Liver (tissue), 9 donors: Measurements from ENCODE around the gene HAUS5. TPM values are rescaled to one million over a fixed set of nuclear protein-coding genes. Genes with fewer than 3 reads are reported as not detected.

ENCODE experiments used
- DNase-seq: peaks from one replicate; pipeline ENCODE4 v3.0.0-alpha.2; 2017; ENCODE audit warnings: low spot score
- H3K27ac ChIP-seq, 2 donors: one replicate each; pipeline ENCODE4 v1.7.0; 2013; ENCODE audit warnings: inconsistent platforms in 2 of 2, low read length in 2 of 2, control low read depth in 1 of 2, low read depth in 1 of 2, mild to moderate bottlenecking in 1 of 2
- H3K27me3 ChIP-seq, 4 donors: one replicate each; pipeline versions ENCODE4 v1.6.1 to v1.7.0; 2013; ENCODE audit warnings: low read length in 3 of 4, inconsistent platforms in 1 of 4, mild to moderate bottlenecking in 1 of 4, moderate library complexity in 1 of 4; ENCODE audit not compliant: control insufficient read depth in 4 of 4, insufficient read depth in 4 of 4
- H3K36me3 ChIP-seq, 4 donors: one replicate each; pipeline versions ENCODE4 v1.6.1 to v1.7.0; 2013; ENCODE audit warnings: low read length in 3 of 4, mild to moderate bottlenecking in 3 of 4, low read depth in 1 of 4, moderate library complexity in 1 of 4; ENCODE audit not compliant: control insufficient read depth in 4 of 4, insufficient read depth in 3 of 4
- H3K4me1 ChIP-seq, 4 donors: one replicate each; pipeline versions ENCODE4 v1.6.1 to v1.7.0; 2013; ENCODE audit warnings: low read length in 3 of 4, mild to moderate bottlenecking in 3 of 4, moderate library complexity in 1 of 4; ENCODE audit not compliant: control insufficient read depth in 4 of 4, insufficient read depth in 4 of 4
- H3K4me3 ChIP-seq, 3 donors: one replicate each; pipeline versions ENCODE4 v1.6.1 to v1.7.0; 2013; ENCODE audit warnings: low read length in 3 of 3, control low read depth in 1 of 3, low read depth in 1 of 3, mild to moderate bottlenecking in 1 of 3
- H3K9ac ChIP-seq, 2 donors: one replicate each; pipeline ENCODE4 v1.7.0; 2013; ENCODE audit warnings: low read length in 2 of 2, mild to moderate bottlenecking in 2 of 2, moderate library complexity in 2 of 2, control low read depth in 1 of 2, low read depth in 1 of 2
- H3K9me3 ChIP-seq, 4 donors: one replicate each; pipeline versions ENCODE4 v1.6.1 to v1.7.0; 2013; ENCODE audit warnings: low read length in 3 of 4; ENCODE audit not compliant: control insufficient read depth in 4 of 4
- ATF3 ChIP-seq: IDR thresholded peaks from 2 replicates; pipeline ENCODE4 v1.6.1; 2016; ENCODE audit warnings: antibody characterized with exemption
- CTCF ChIP-seq: fragments of 150-350 bp; IDR thresholded peaks from 2 replicates; pipeline ENCODE4 v1.5.1; 2017; ENCODE audit warnings: improper control_type of control experiment, low read depth, low read length; ENCODE audit not compliant: missing input control
- EGR1 ChIP-seq, 2 donors: IDR thresholded peaks; 2 replicates each; pipeline ENCODE4 v1.6.1; 2016 to 2018; ENCODE audit warnings: antibody characterized with exemption in 2 of 2, low read depth in 2 of 2
- FOXA1 ChIP-seq: IDR thresholded peaks from 2 replicates; pipeline ENCODE4 v1.6.1; 2016; ENCODE audit warnings: antibody characterized with exemption
- FOXA2 ChIP-seq: IDR thresholded peaks from 2 replicates; pipeline ENCODE4 v1.6.1; 2016; ENCODE audit warnings: antibody characterized with exemption
- GABPA ChIP-seq, 2 donors: IDR thresholded peaks in 1 of 2; conservative IDR thresholded peaks in 1 of 2; 2 replicates each; pipeline ENCODE4 v1.6.1; 2016; ENCODE audit warnings: antibody characterized with exemption in 2 of 2, mild to moderate bottlenecking in 1 of 2, moderate library complexity in 1 of 2
- HNF4A ChIP-seq, 2 donors: conservative IDR thresholded peaks; 2 replicates each; pipeline ENCODE4 v1.6.1; 2016; ENCODE audit warnings: antibody characterized with exemption in 2 of 2, mild to moderate bottlenecking in 2 of 2
- HNF4G ChIP-seq: IDR thresholded peaks from 2 replicates; pipeline ENCODE4 v1.6.1; 2016; ENCODE audit warnings: antibody characterized with exemption
- JUND ChIP-seq, 2 donors: IDR thresholded peaks; 2 replicates each; pipeline ENCODE4 v1.6.1; 2016; ENCODE audit warnings: antibody characterized with exemption in 2 of 2
- MAX ChIP-seq: IDR thresholded peaks from 2 replicates; pipeline ENCODE4 v1.6.1; 2016; ENCODE audit warnings: antibody characterized with exemption
- NR2F2 ChIP-seq: IDR thresholded peaks from 2 replicates; pipeline ENCODE4 v1.6.1; 2016; ENCODE audit warnings: antibody characterized with exemption
- RAD21 ChIP-seq, 2 donors: IDR thresholded peaks; 2 replicates each; pipeline ENCODE4 v1.6.1; 2016; ENCODE audit warnings: antibody characterized with exemption in 2 of 2, mild to moderate bottlenecking in 2 of 2
- REST ChIP-seq: IDR thresholded peaks from 2 replicates; pipeline ENCODE4 v1.6.1; 2016; ENCODE audit warnings: antibody characterized with exemption, mild to moderate bottlenecking
- RXRA ChIP-seq, 2 donors: IDR thresholded peaks; 2 replicates each; pipeline ENCODE4 v1.6.1; 2017 to 2018; ENCODE audit warnings: antibody characterized with exemption in 2 of 2, mild to moderate bottlenecking in 1 of 2
- SP1 ChIP-seq: IDR thresholded peaks from 2 replicates; pipeline ENCODE4 v1.6.1; 2018; ENCODE audit warnings: antibody characterized with exemption, mild to moderate bottlenecking
- TAF1 ChIP-seq: conservative IDR thresholded peaks from 2 replicates; pipeline ENCODE4 v1.6.1; 2016; ENCODE audit warnings: antibody characterized with exemption, mild to moderate bottlenecking
- YY1 ChIP-seq: IDR thresholded peaks from 2 replicates; pipeline ENCODE4 v1.6.1; 2016; ENCODE audit warnings: antibody characterized with exemption, mild to moderate bottlenecking
- ZBTB33 ChIP-seq: IDR thresholded peaks from 2 replicates; pipeline ENCODE4 v1.6.1; 2016; ENCODE audit warnings: antibody characterized with exemption
- WGBS: extraction: QIAGEN DNeasy Blood & Tissue Kit; methylation state at CpG from one replicate; pipeline ENCODE4 v1.1.7; 2013; 5-methylcytosine and 5-hydroxymethylcytosine counted together
- polyA plus RNA-seq, 2 donors: library from polyadenylated mRNA; stranded (reverse) in 1 of 2; unstranded in 1 of 2; fragments of 200-250 nt in 1 of 2; fragments of >200 nt in 1 of 2; fragmentation: Nextera tagmentation in 1 of 2; extraction: Ambion mirVana in 1 of 2; gene quantifications; one replicate each; pipeline versions ENCODE4 v1.2.1 to v1.2.3, GENCODE V29; 2013 to 2015
- total RNA-seq, 2 donors: library from RNA; depleted of rRNA; stranded (reverse); fragments of >200 nt; gene quantifications; one replicate each; pipeline ENCODE4 v1.2.3, GENCODE V29; 2014
- donor health status: healthy.
- donor health status: healthy.
- donor health status: healthy.
- donor health status: healthy.
- donor health status: healthy.

HAUS5 gene
- total and polyA plus RNA-seq, 4 donors, result 1.9 to 7.3 (median 2.3) TPM

GRCh38 chr19:35644206-35644986 is 31.9 kb downstream of the HAUS5 start:
- H3K36me3 ChIP-seq, result no peaks in the 10 kb centered on the region
- H3K4me3 ChIP-seq, result peak overlapping the region; percentile 67 to 83 (median 75)
- DNase-seq, result peak; percentile 94
- TF ChIP-seq ATF3 (no peak), MAX (no peak), EGR1 (IDR thresholded peaks at IDR 0.05; ENCODE audit: low read depth in 2 of 2) (peak in 1 of 2 donors; percentile 22), NR2F2 (peak; percentile 16), RAD21 (IDR thresholded peaks at IDR 0.05) (peak in 1 of 2 donors; percentile 4), HNF4A (conservative IDR thresholded peaks at IDR 0.05) (peak in 1 of 2 donors; percentile 38), CTCF (no peak), ZBTB33 (no peak), HNF4G (no peak), FOXA2 (no peak), TAF1 (peak; percentile 50), REST (peak; percentile 71), JUND (IDR thresholded peaks at IDR 0.05) (no peak), YY1 (peak; percentile 58), GABPA (IDR thresholded peaks at IDR 0.05 in 1 of 2, conservative IDR thresholded peaks at IDR 0.05 in 1 of 2) (peak in 1 of 2 donors; percentile 63), RXRA (IDR thresholded peaks at IDR 0.05) (peak; percentile 14 to 39), SP1 (peak; percentile 87), FOXA1 (no peak)
- H3K9ac ChIP-seq, result peak overlapping the region; percentile 26 to 78
- under 1% methylated on average over 60 of the region's 60 CpGs for WGBS
- peak overlapping the region; percentile 92 to 93 for H3K27ac ChIP-seq
- H3K27me3 ChIP-seq, result no peaks in the 10 kb centered on the region
- peaks cover 4 to 27% (median 18%) of the 10 kb centered on the region in 4 donors for H3K4me1 ChIP-seq
- no peaks in the 10 kb centered on the region for H3K9me3 ChIP-seq
